Measurements from ENCODE around the gene MSH3. TPM values are rescaled to one million over a fixed set of nuclear protein-coding genes. Genes with fewer than 3 reads are reported as not detected.
"Not testable (repeated sequence)": the region's sequence is repeated elsewhere in the genome, so short reads cannot be mapped to it uniquely, and the experiment has no call there.

The MSH3 gene
- polyA plus RNA-seq, 3 donors: 4.5 to 9.9 (median 8.0) TPM

GRCh38 chr5:80656425-80656824, 2.0 kb downstream of the MSH3 start:
- H3K4me2 ChIP-seq (replicated peaks; ENCODE audit: extremely low read depth, low read length, poor library complexity, severe bottlenecking): no peak overlapping the region

DNA sequence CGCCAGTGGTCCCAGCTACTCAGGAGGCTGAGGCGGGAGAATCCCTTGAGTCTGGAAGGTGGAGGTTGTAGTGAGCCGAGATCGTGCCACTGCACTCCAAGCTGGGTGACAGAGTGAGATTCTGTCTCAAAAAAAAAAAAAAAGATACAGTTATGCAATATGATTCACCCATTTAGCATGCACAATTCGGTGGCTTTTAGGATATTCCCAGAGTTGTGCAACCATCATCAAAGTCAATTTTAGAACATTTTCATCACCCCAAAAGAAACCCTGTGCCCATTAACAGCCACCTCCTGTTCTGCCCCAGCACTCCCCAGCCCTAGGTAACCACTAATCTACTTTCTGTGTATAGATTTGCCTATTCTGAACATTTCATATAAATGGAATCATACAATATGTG, 4.7 kb downstream of the MSH3 start:
- peaks cover 16% of the 10 kb centered on the region for H3K4me1 Mint-ChIP-seq
- no peak overlapping the region for H3K4me3 Mint-ChIP-seq
- no peak overlapping the region for H3K4me2 ChIP-seq (replicated peaks; ENCODE audit: extremely low read depth, low read length, poor library complexity, severe bottlenecking)
- H3K36me3 Mint-ChIP-seq: peaks cover 57 to 70% of the 10 kb centered on the region in 2 donors
- H3K27ac Mint-ChIP-seq: peak overlapping the region in 1 of 7 donors; percentile 23
- no peak for TF ChIP-seq CTCF (IDR thresholded peaks at IDR 0.05)
- H3K4me1 ChIP-seq (ENCODE audit: control insufficient read depth in 1 of 2, insufficient read depth in 2 of 2, low read length in 2 of 2): peaks cover 9 to 11% of the 10 kb centered on the region in 2 donors
- no peaks in the 10 kb centered on the region for H3K27me3 Mint-ChIP-seq (ENCODE audit: low read depth in 3 of 3)
- no peak overlapping the region for H3K9ac ChIP-seq (ENCODE audit: insufficient read depth, low read length, poor library complexity, severe bottlenecking)
- no peak overlapping the region for H2AFZ ChIP-seq (ENCODE audit: insufficient read depth, low read depth, low read length, poor library complexity, severe bottlenecking)
- no peak overlapping the region for H3K27ac ChIP-seq (ENCODE audit: low read depth in 1 of 2, low read length in 2 of 2)
- H3K9me3 ChIP-seq (replicated peaks in 1 of 2; ENCODE audit: control insufficient read depth in 1 of 2, insufficient read depth in 1 of 2, low read length in 2 of 2): no peaks in the 10 kb centered on the region
- WGBS (ENCODE audit: insufficient coverage): 67% methylated on average over 3 of the region's 5 CpGs
- H4K20me1 ChIP-seq (ENCODE audit: insufficient read depth, low read length): peaks cover 2% of the 10 kb centered on the region
- H3K4me3 ChIP-seq (replicated peaks in 1 of 3; ENCODE audit: low read depth in 2 of 3, low read length in 3 of 3): no peak overlapping the region
- intact Hi-C loops (cut with micrococcal nuclease): no loop called here
- peaks cover 65% of the 10 kb centered on the region for H3K79me2 ChIP-seq (ENCODE audit: insufficient read depth, low read length)
- peak in 1 of 3 donors; percentile 33 for DNase-seq
- peaks cover 0 to 7% (median 0%) of the 10 kb centered on the region in 7 donors for H3K9me3 Mint-ChIP-seq
- H3K36me3 ChIP-seq (replicated peaks in 1 of 2; ENCODE audit: control insufficient read depth in 1 of 2, insufficient read depth in 2 of 2, low read length in 2 of 2): peaks cover 53 to 69% of the 10 kb centered on the region in 2 donors
- H3K27me3 ChIP-seq (ENCODE audit: control insufficient read depth in 2 of 2, insufficient read depth in 2 of 2, low read length in 2 of 2): no peaks in the 10 kb centered on the region

More at GRCh38 chr5:80656425-80656824, 2.0 kb downstream of the MSH3 start:
- Histone ChIP-seq H2AFZ (ENCODE audit: insufficient read depth, low read depth, low read length, poor library complexity, severe bottlenecking) (no peak overlapping the region), H3K9me3 (replicated peaks in 1 of 2; ENCODE audit: control insufficient read depth in 1 of 2, insufficient read depth in 1 of 2, low read length in 2 of 2) (no peaks in the 10 kb centered on the region), H3K27me3 (ENCODE audit: control insufficient read depth in 2 of 2, insufficient read depth in 2 of 2, low read length in 2 of 2) (no peaks in the 10 kb centered on the region), H4K20me1 (ENCODE audit: insufficient read depth, low read length) (peaks cover 15% of the 10 kb centered on the region), H3K4me1 (ENCODE audit: control insufficient read depth in 1 of 2, insufficient read depth in 2 of 2, low read length in 2 of 2) (peaks cover 18 to 23% of the 10 kb centered on the region in 2 donors), H3K9ac (ENCODE audit: insufficient read depth, low read length, poor library complexity, severe bottlenecking) (no peak overlapping the region), H3K79me2 (ENCODE audit: insufficient read depth, low read length) (peaks cover 66% of the 10 kb centered on the region), H3K4me3 (replicated peaks in 1 of 3; ENCODE audit: low read depth in 2 of 3, low read length in 3 of 3) (no peak overlapping the region), H3K27ac (ENCODE audit: low read depth in 1 of 2, low read length in 2 of 2) (no peak overlapping the region), H3K36me3 (replicated peaks in 1 of 2; ENCODE audit: control insufficient read depth in 1 of 2, insufficient read depth in 2 of 2, low read length in 2 of 2) (peaks cover 39 to 45% of the 10 kb centered on the region in 2 donors)
- intact Hi-C loops (cut with micrococcal nuclease): no loop called here
- peak overlapping the region in 1 of 7 donors; percentile 36 for H3K27ac Mint-ChIP-seq
- no peak overlapping the region for H3K4me3 Mint-ChIP-seq
- peaks cover 26% of the 10 kb centered on the region for H3K4me1 Mint-ChIP-seq
- DNase-seq: no peak
- peaks cover 45 to 57% of the 10 kb centered on the region in 2 donors for H3K36me3 Mint-ChIP-seq
- H3K27me3 Mint-ChIP-seq (ENCODE audit: low read depth in 3 of 3): no peaks in the 10 kb centered on the region
- peaks cover 0 to 4% (median 0%) of the 10 kb centered on the region in 7 donors for H3K9me3 Mint-ChIP-seq
- WGBS (ENCODE audit: insufficient coverage): no CpG with 5 or more reads among the region's 1 CpG
- TF ChIP-seq CTCF (IDR thresholded peaks at IDR 0.05): no peak

DNA sequence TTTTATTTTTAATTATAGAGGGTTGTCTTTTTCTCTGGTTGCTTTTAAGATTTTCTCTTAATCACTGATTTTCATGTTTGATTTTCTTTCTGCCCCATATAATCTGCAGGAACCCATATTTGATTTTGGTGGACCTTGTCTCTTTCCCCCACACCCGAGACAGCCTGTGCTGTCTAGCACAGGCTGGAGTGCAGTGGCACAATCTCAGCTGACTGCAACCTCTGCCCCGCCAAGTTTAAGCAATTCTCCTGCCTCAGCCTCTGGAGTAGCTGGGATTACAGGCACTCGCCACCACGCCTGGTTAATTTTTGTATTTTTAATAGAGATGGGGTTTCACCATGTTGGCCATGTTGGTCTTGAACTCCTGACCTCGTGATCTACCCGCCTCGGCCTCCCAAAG, 6.2 kb downstream of the MSH3 start:
- H3K4me3 Mint-ChIP-seq: not testable (repeated sequence)
- peaks cover 68 to 86% of the 10 kb centered on the region in 2 donors for H3K36me3 Mint-ChIP-seq

More for the DNA sequence above, 6.2 kb downstream of the MSH3 start:
- DNase-seq; H3K9me3 Mint-ChIP-seq; H3K9ac ChIP-seq (ENCODE audit: insufficient read depth, low read length, poor library complexity, severe bottlenecking); H3K4me1 Mint-ChIP-seq; H4K20me1 ChIP-seq (ENCODE audit: insufficient read depth, low read length); H3K4me2 ChIP-seq (replicated peaks; ENCODE audit: extremely low read depth, low read length, poor library complexity, severe bottlenecking); intact Hi-C loops (cut with micrococcal nuclease); H2AFZ ChIP-seq (ENCODE audit: insufficient read depth, low read depth, low read length, poor library complexity, severe bottlenecking); H3K27ac ChIP-seq (ENCODE audit: low read depth in 1 of 2, low read length in 2 of 2); H3K27me3 Mint-ChIP-seq (ENCODE audit: low read depth in 3 of 3); H3K4me3 ChIP-seq (replicated peaks in 1 of 3; ENCODE audit: low read depth in 2 of 3, low read length in 3 of 3); H3K27me3 ChIP-seq (ENCODE audit: control insufficient read depth in 2 of 2, insufficient read depth in 2 of 2, low read length in 2 of 2); H3K4me1 ChIP-seq (ENCODE audit: control insufficient read depth in 1 of 2, insufficient read depth in 2 of 2, low read length in 2 of 2); H3K9me3 ChIP-seq (replicated peaks in 1 of 2; ENCODE audit: control insufficient read depth in 1 of 2, insufficient read depth in 1 of 2, low read length in 2 of 2): not testable (repeated sequence)
- peaks cover 56% of the 10 kb centered on the region for H3K79me2 ChIP-seq (ENCODE audit: insufficient read depth, low read length)
- 100% methylated on average over 2 of the region's 7 CpGs for WGBS (ENCODE audit: insufficient coverage)
- peak overlapping the region in 1 of 7 donors; percentile 8 for H3K27ac Mint-ChIP-seq
- H3K36me3 ChIP-seq (replicated peaks in 1 of 2; ENCODE audit: control insufficient read depth in 1 of 2, insufficient read depth in 2 of 2, low read length in 2 of 2): peaks cover 64 to 85% of the 10 kb centered on the region in 2 donors
